GM12878 (cell line): ENCODE measurements around the gene PRDM1. TPM values are rescaled to one million over a fixed set of nuclear protein-coding genes. Genes with fewer than 3 reads are reported as not detected.

ENCODE experiments used
- ATAC-seq: fragments of 200-7000 bp; cut with Tn5 transposase; 3 replicates; pipeline ENCODE4 v1.9.1; 2020; ENCODE audit warnings: mild to moderate bottlenecking, moderate library complexity
- BruUV-seq: library from RNA; stranded (reverse); fragments of 400-500 nt; replicated peaks from 2 replicates; lab custom pipeline; 2021; lab: Mats Ljungman, UMichigan
- CTCF ChIA-PET: fragments of 300-600 bp; sonication (Branson Sonifier 250); formaldehyde crosslinking; extraction: SDS; loops from one replicate; lab custom pipeline; 2021; ENCODE audit warnings: inconsistent platforms; lab: Yijun Ruan, JAX
- POLR2A ChIA-PET: fragments of 350-600 bp; formaldehyde crosslinking; extraction: SDS; loops from one replicate; lab custom pipeline; 2021; ENCODE audit warnings: inconsistent platforms; lab: Charles Lee
- RAD21 ChIA-PET: fragments of 300-600 bp; sonication (Branson Sonifier 250); formaldehyde crosslinking; loops from one replicate; lab custom pipeline; 2023; ENCODE audit warnings: antibody characterized with exemption; ENCODE audit not compliant: unreplicated experiment; lab: Charles Lee
- SMC1A ChIA-PET: fragments of 300-600 bp; sonication (Branson Sonifier 250); formaldehyde crosslinking; loops from one replicate; lab custom pipeline; 2023; ENCODE audit not compliant: unreplicated experiment, uncharacterized antibody; lab: Charles Lee
- DNase-seq: peaks from one replicate; pipeline ENCODE4 v3.0.0-alpha.2; 2011; ENCODE audit warnings: low read depth, low spot score
- FAIRE-seq: peaks from 3 replicates; lab custom pipeline; 2011; peaks lifted over from hg19 to GRCh38; lab: Jason Lieb, UNC
- H2AFZ ChIP-seq: 2 replicates; pipeline ENCODE4 v1.6.0; 2011; ENCODE audit warnings: low read depth, low read length, control low read depth; ENCODE audit not compliant: control insufficient read depth
- H3K27ac ChIP-seq: 2 replicates; pipeline ENCODE4 v1.5.1; 2011; ENCODE audit warnings: control low read depth; ENCODE audit not compliant: control insufficient read depth, insufficient read depth
- H3K27me3 ChIP-seq, 2 experiments: replicated peaks in 1 of 2; 2 replicates each; pipeline versions ENCODE4 v1.6.0 to v1.6.1; 2011; ENCODE audit warnings: low read length in 1 of 2; ENCODE audit not compliant: control insufficient read depth in 2 of 2, insufficient read depth in 2 of 2
- H3K36me3 ChIP-seq, 2 experiments: 2 replicates each; pipeline ENCODE4 v1.5.1; 2011; ENCODE audit warnings: low read length in 1 of 2; ENCODE audit not compliant: control insufficient read depth in 2 of 2, insufficient read depth in 2 of 2
- H3K4me1 ChIP-seq: 2 replicates; pipeline ENCODE4 v1.6.1; 2011; ENCODE audit warnings: mild to moderate bottlenecking, low read length, moderate library complexity, mixed read lengths; ENCODE audit not compliant: control insufficient read depth, insufficient read depth
- H3K4me2 ChIP-seq: 2 replicates; pipeline ENCODE4 v1.6.0; 2011; ENCODE audit warnings: control low read depth; ENCODE audit not compliant: control insufficient read depth, insufficient read depth
- H3K4me3 ChIP-seq: fragments of 200-600 bp; sonication (generic); 2 replicates; pipeline ENCODE4 v1.5.1; 2016
- H3K79me2 ChIP-seq: 2 replicates; pipeline ENCODE4 v1.6.0; 2011; ENCODE audit warnings: low read length; ENCODE audit not compliant: control insufficient read depth, insufficient read depth
- H3K9ac ChIP-seq: 2 replicates; pipeline ENCODE4 v1.8.0; 2011; ENCODE audit warnings: low read length, control low read depth, mixed read lengths; ENCODE audit not compliant: control insufficient read depth, insufficient read depth
- H3K9me3 ChIP-seq: replicated peaks from 3 replicates; pipeline ENCODE4 v1.5.1; 2011; ENCODE audit warnings: mild to moderate bottlenecking, low read length; ENCODE audit not compliant: control insufficient read depth, insufficient read depth
- H4K20me1 ChIP-seq: 2 replicates; pipeline ENCODE4 v1.6.0; 2011; ENCODE audit not compliant: control insufficient read depth, insufficient read depth
- CEBPZ ChIP-seq: fragments of 150-350 bp; IDR thresholded peaks from 2 replicates; pipeline ENCODE4 v1.6.1; 2016; ENCODE audit warnings: low read depth, low read length
- CTCF ChIP-seq, 3 experiments: IDR thresholded peaks in 2 of 3; conservative IDR thresholded peaks in 1 of 3; 2 replicates each; pipeline ENCODE4 v1.5.1; 2011; ENCODE audit warnings: low read depth in 3 of 3, low read length in 3 of 3, mild to moderate bottlenecking in 3 of 3, control low read depth in 2 of 3, moderate library complexity in 2 of 3, inconsistent platforms in 1 of 3, mixed read lengths in 1 of 3; ENCODE audit not compliant: control insufficient read depth in 2 of 3, insufficient read depth in 1 of 3; ENCODE audit errors: extremely low read depth in 1 of 3
- DPF2 ChIP-seq: fragments of 450-650 bp; IDR thresholded peaks from 2 replicates; pipeline ENCODE4 v1.6.1; 2017; ENCODE audit warnings: mild to moderate bottlenecking
- EP300 ChIP-seq, 2 experiments: fragments of 150-350 bp in 1 of 2; IDR thresholded peaks; 2 replicates each; pipeline ENCODE4 v1.6.1; 2011 to 2012; ENCODE audit warnings: low read depth in 2 of 2, low read length in 2 of 2, borderline replicate concordance in 1 of 2, improper control_type of control experiment in 1 of 2, inconsistent platforms in 1 of 2; ENCODE audit not compliant: control insufficient read depth in 1 of 2
- HDGF ChIP-seq: fragments of 450-650 bp; IDR thresholded peaks from 2 replicates; pipeline ENCODE4 v1.6.1; 2016; ENCODE audit warnings: antibody characterized with exemption
- IKZF2 ChIP-seq, 2 experiments: fragments of 450-650 bp; IDR thresholded peaks; 2 replicates each; pipeline ENCODE4 v1.6.1; 2017; ENCODE audit warnings: mild to moderate bottlenecking in 2 of 2, moderate library complexity in 2 of 2
- MEF2B ChIP-seq: fragments of 450-650 bp; IDR thresholded peaks from 2 replicates; pipeline ENCODE4 v1.6.1; 2018; ENCODE audit warnings: mild to moderate bottlenecking, moderate library complexity; ENCODE audit not compliant: partially characterized antibody, poor library complexity, severe bottlenecking
- NRF1 ChIP-seq: conservative IDR thresholded peaks from 2 replicates; pipeline ENCODE4 v1.6.1; 2011; ENCODE audit warnings: mild to moderate bottlenecking, low read depth, low read length, improper control_type of control experiment
- PAX8 ChIP-seq: fragments of 450-650 bp; IDR thresholded peaks from 2 replicates; pipeline ENCODE4 v1.6.1; 2017; ENCODE audit warnings: mild to moderate bottlenecking, moderate library complexity
- POLR2A ChIP-seq: IDR thresholded peaks from 2 replicates; pipeline ENCODE4 v1.6.1; 2011; ENCODE audit warnings: low read depth, mild to moderate bottlenecking, low read length
- SMAD5 ChIP-seq: IDR thresholded peaks from 2 replicates; pipeline ENCODE4 v1.6.1; 2016; ENCODE audit warnings: antibody characterized with exemption, low read depth
- SPI1 ChIP-seq: IDR thresholded peaks from 2 replicates; pipeline ENCODE4 v1.6.1; 2011; ENCODE audit warnings: low read depth, mild to moderate bottlenecking, low read length, moderate library complexity, borderline replicate concordance; ENCODE audit not compliant: insufficient read depth
- SUZ12 ChIP-seq: fragments of 200-600 bp; sonication (generic); IDR thresholded peaks from one replicate; pipeline ENCODE4 v1.6.1; 2018; ENCODE audit warnings: antibody characterized with exemption, mild to moderate bottlenecking; ENCODE audit not compliant: unreplicated experiment
- TCF12 ChIP-seq: IDR thresholded peaks from 2 replicates; pipeline ENCODE4 v1.6.1; 2011; ENCODE audit warnings: low read depth, mild to moderate bottlenecking, low read length
- ZNF24 ChIP-seq: fragments of 450-650 bp; IDR thresholded peaks from 2 replicates; pipeline ENCODE4 v1.6.1; 2017; ENCODE audit warnings: antibody characterized with exemption, mild to moderate bottlenecking
- ZNF274 ChIP-seq: IDR thresholded peaks from one replicate; pipeline ENCODE4 v1.8.0; 2011; ENCODE audit not compliant: insufficient read length, insufficient read depth
- WGBS: methylation state at CpG from one replicate; pipeline ENCODE4 v1.1.6; 2016; ENCODE audit warnings: low lambda C conversion rate; ENCODE audit not compliant: insufficient replicate concordance, insufficient coverage; ENCODE audit errors: missing lambda C conversion rate; 5-methylcytosine and 5-hydroxymethylcytosine counted together
- in situ Hi-C: fragments of 300-500 bp; cut with MboI; formaldehyde crosslinking; loops from 9 replicates; pipeline ENCODE4 v1.14.3; 2018; ENCODE audit warnings: mixed read lengths
- intact Hi-C: fragments of 100-400 bp; cut with micrococcal nuclease; formaldehyde crosslinking; loops from one replicate; pipeline ENCODE4 v1.14.2; 2022; ENCODE audit not compliant: unreplicated experiment
- polyA plus RNA-seq, 11 experiments: library from polyadenylated mRNA; depleted of rRNA in 4 of 11; unstranded in 6 of 11; stranded (reverse) in 5 of 11; fragments of >200 nt; fragmentation: Nextera tagmentation in 4 of 11; fragmentation: Illumina TruSeq in 1 of 11; extraction: Ambion mirVana in 4 of 11; extraction: Trizol in 1 of 11; gene quantifications; 1 replicate in 1 of 11; 2 replicates in 10 of 11; pipeline versions ENCODE4 v1.2.1 to v1.2.3, GENCODE V29; 2011 to 2016; ENCODE audit warnings: inconsistent platforms in 2 of 11, missing spikeins in 2 of 11, low read depth in 1 of 11
- total RNA-seq, 4 experiments: library from RNA; depleted of rRNA in 3 of 4; stranded (reverse); fragments of >200 nt in 3 of 4; fragmentation: Illumina TruSeq in 1 of 4; extraction: Trizol in 1 of 4; gene quantifications; 2 replicates each; pipeline versions ENCODE4 v1.2.1 to v1.2.3, GENCODE V29; 2013 to 2021

The PRDM1 gene
- total and polyA plus RNA-seq, 10 of the 15 experiments (the other 5 are each of a cell fraction or from before 2014, with no cell fraction given): 1.9 to 15.8 (median 4.1) TPM

DNA sequence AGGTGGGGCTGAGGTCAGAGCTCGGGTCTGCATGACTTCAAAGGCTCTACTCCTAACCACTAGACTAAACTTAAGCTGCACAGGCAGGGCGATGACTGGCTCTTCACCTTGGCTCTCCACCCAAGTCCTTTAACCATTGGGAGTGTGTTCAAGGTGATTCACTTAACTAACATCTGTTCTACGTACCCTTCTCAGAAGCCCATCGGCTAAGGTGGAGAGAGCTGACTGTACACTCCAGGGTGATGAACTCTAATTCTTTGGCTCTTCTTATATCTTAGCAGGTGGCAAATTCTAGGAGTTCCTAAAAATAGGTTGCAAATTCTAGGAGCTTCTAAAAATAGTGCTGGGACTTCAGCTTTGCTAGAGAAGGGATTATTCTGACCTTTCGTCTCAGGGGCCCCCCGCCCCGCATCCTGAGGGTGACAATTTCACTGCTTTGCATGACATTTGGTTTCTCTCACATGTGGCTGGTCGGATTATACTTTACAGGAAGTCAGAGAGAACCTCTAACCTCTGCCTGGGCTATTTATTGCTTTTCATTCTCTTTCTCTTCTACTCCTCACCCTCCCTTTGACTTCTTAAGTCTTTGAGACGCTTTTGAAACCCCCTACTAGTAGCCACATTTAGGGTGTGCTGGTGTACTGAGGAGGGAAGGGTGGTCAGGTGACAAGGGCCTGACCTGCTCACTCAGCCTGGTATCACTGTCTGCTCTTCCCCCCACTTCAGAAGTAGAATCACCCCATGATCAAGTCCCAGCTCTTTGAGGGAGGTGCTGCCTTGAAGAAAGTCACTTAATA, 55.5 kb downstream of the PRDM1 start:
- H4K20me1 ChIP-seq: no peaks in the 10 kb centered on the region
- FAIRE-seq (peak; percentile 80), ATAC-seq (peak; percentile 76), DNase-seq (peak; percentile 85)
- ChIA-PET POLR2A (interaction anchor here (0.7 to 4.7 kb wide), 8 partner anchors 15 to 56 kb away, joined by 3 to 28 read pairs (median 3); no protein-coding TSS in a partner anchor), SMC1A (interaction anchor here (0.9 to 18.2 kb wide), 26 partner anchors 9 to 710 kb away, joined by 3 to 217 read pairs (median 8); partner anchors contain the start of gene PRDM1), RAD21 (interaction anchor here (0.9 to 8.7 kb wide), 24 partner anchors 9 to 659 kb away, joined by 3 to 90 read pairs (median 6); partner anchors contain the start of gene PRDM1), CTCF (interaction anchor here (0.7 to 4.2 kb wide), 21 partner anchors 10 to 711 kb away, joined by 3 to 61 read pairs (median 6); partner anchors contain the start of gene PRDM1)
- in situ Hi-C loops (no loop called here), intact Hi-C loops (loop anchor here (1.0 kb wide), 1 partner anchor 41 kb away; no protein-coding TSS in a partner anchor)
- WGBS: 13% methylated on average over 9 of the region's 9 CpGs
- H3K4me2 ChIP-seq: peak overlapping the region; percentile 56
- no peaks in the 10 kb centered on the region for H3K36me3 ChIP-seq
- H3K79me2 ChIP-seq: no peaks in the 10 kb centered on the region
- TSS peak; percentile 89 for BruUV-seq
- H2AFZ ChIP-seq: no peak overlapping the region
- peak overlapping the region; percentile 91 for H3K27ac ChIP-seq
- H3K27me3 ChIP-seq: no peaks in the 10 kb centered on the region
- H3K4me3 ChIP-seq: no peak overlapping the region
- peak overlapping the region; percentile 17; the same call in 1 of the 2 replicates for H3K9ac ChIP-seq
- peaks cover 63% of the 10 kb centered on the region for H3K4me1 ChIP-seq
- no peaks in the 10 kb centered on the region for H3K9me3 ChIP-seq
- TF ChIP-seq DPF2: peak; percentile 44; the same call in 1 of the 2 replicates
- no peak for TF ChIP-seq CTCF (IDR thresholded peaks at IDR 0.05 in 2 of 3, conservative IDR thresholded peaks at IDR 0.05 in 1 of 3; ENCODE audit: control insufficient read depth in 2 of 3, extremely low read depth in 1 of 3, insufficient read depth in 1 of 3, low read depth in 3 of 3, low read length in 3 of 3)
- TF ChIP-seq EP300 (IDR thresholded peaks at IDR 0.05; ENCODE audit: borderline replicate concordance in 1 of 2, control insufficient read depth in 1 of 2, low read depth in 2 of 2, low read length in 2 of 2): peak in 1 of 2 experiments; percentile 77; a peak in 2 of 4 replicates
- TF ChIP-seq HDGF: no peak
- peak; percentile 73 for TF ChIP-seq MEF2B
- peak; percentile 25; the same call in 1 of the 2 replicates for TF ChIP-seq SPI1
- no peak for TF ChIP-seq POLR2A
- TF ChIP-seq ZNF24: no peak
- TF ChIP-seq TCF12: no peak
- TF ChIP-seq ZNF274: no peak
- no peak for TF ChIP-seq NRF1
- TF ChIP-seq SMAD5: no peak
- TF ChIP-seq CEBPZ: no peak
- TF ChIP-seq SUZ12: no peak
- TF ChIP-seq PAX8: no peak
- TF ChIP-seq IKZF2 (IDR thresholded peaks at IDR 0.05): peak; percentile 67 to 68; a peak in 3 of 4 replicates
